Loucy (cell line): ENCODE data around the gene ATP11A.

ENCODE experiments used
- H2AFZ ChIP-seq: fragments of 200-600 bp; sonication (generic); 2 replicates; pipeline ENCODE4 v1.6.0; 2016; ENCODE audit warnings: antibody characterized with exemption, mild to moderate bottlenecking, low read length, moderate library complexity
- H3F3A ChIP-seq: fragments of 200-600 bp; 2 replicates; pipeline ENCODE4 v1.6.0; 2016; ENCODE audit warnings: antibody characterized with exemption, low read depth, mild to moderate bottlenecking
- H3K27me3 ChIP-seq: fragments of 200-600 bp; sonication (generic); 2 replicates; pipeline ENCODE4 v1.6.1; 2014; ENCODE audit warnings: low read length, mild to moderate bottlenecking; ENCODE audit not compliant: insufficient read depth, poor library complexity, severe bottlenecking
- H3K36me3 ChIP-seq: fragments of 200-600 bp; sonication (generic); 2 replicates; pipeline ENCODE4 v1.6.1; 2016; ENCODE audit warnings: low read length; ENCODE audit not compliant: insufficient read depth
- H3K4me1 ChIP-seq: fragments of 200-600 bp; sonication (generic); 2 replicates; pipeline ENCODE4 v1.5.1; 2014; ENCODE audit warnings: low read length, mild to moderate bottlenecking; ENCODE audit not compliant: insufficient read depth, poor library complexity, severe bottlenecking
- H3K4me2 ChIP-seq: fragments of 200-600 bp; sonication (generic); 2 replicates; pipeline ENCODE4 v1.6.0; 2014; ENCODE audit warnings: antibody characterized with exemption, low read length, low read depth, mild to moderate bottlenecking; ENCODE audit not compliant: poor library complexity, severe bottlenecking
- H3K4me3 ChIP-seq: fragments of 200-600 bp; sonication (generic); 2 replicates; pipeline ENCODE4 v1.5.1; 2014; ENCODE audit warnings: low read length, mild to moderate bottlenecking, mixed read lengths; ENCODE audit not compliant: poor library complexity, severe bottlenecking
- H3K79me2 ChIP-seq: fragments of 200-600 bp; sonication (generic); 2 replicates; pipeline ENCODE4 v1.6.1; 2014; ENCODE audit warnings: low read length; ENCODE audit not compliant: insufficient read depth
- H3K9ac ChIP-seq: fragments of 200-600 bp; sonication (generic); 2 replicates; pipeline ENCODE4 v1.6.0; 2014; ENCODE audit warnings: mild to moderate bottlenecking, low read depth, low read length, moderate library complexity; ENCODE audit not compliant: poor library complexity, severe bottlenecking
- H3K9me2 ChIP-seq: fragments of 200-600 bp; sonication (generic); replicated peaks from 2 replicates; pipeline ENCODE4 v1.6.1; 2016; ENCODE audit warnings: low read depth, low read length, mixed read lengths
- H3K9me3 ChIP-seq: fragments of 200-600 bp; sonication (generic); 2 replicates; pipeline ENCODE4 v1.6.1; 2014; ENCODE audit warnings: mild to moderate bottlenecking, antibody characterized with exemption, low read length, low read depth; ENCODE audit not compliant: insufficient read depth
- H4K20me1 ChIP-seq: fragments of 200-600 bp; sonication (generic); 2 replicates; pipeline ENCODE4 v1.6.0; 2014; ENCODE audit warnings: antibody characterized with exemption, low read length, mild to moderate bottlenecking; ENCODE audit not compliant: insufficient read depth, poor library complexity, severe bottlenecking
- EZH2phosphoT487 ChIP-seq: fragments of 200-600 bp; IDR thresholded peaks from 2 replicates; pipeline ENCODE4 v1.6.1; 2018; ENCODE audit warnings: antibody characterized with exemption, mild to moderate bottlenecking, moderate library complexity, borderline replicate concordance
- TF ChIP-seq, protein P1 (sequence below): fragments of 200-600 bp; sonication (generic); conservative IDR thresholded peaks from 2 replicates; pipeline ENCODE4 v1.5.1; 2014; ENCODE audit warnings: mild to moderate bottlenecking, antibody characterized with exemption, low read length

The ATP11A gene

DNA sequence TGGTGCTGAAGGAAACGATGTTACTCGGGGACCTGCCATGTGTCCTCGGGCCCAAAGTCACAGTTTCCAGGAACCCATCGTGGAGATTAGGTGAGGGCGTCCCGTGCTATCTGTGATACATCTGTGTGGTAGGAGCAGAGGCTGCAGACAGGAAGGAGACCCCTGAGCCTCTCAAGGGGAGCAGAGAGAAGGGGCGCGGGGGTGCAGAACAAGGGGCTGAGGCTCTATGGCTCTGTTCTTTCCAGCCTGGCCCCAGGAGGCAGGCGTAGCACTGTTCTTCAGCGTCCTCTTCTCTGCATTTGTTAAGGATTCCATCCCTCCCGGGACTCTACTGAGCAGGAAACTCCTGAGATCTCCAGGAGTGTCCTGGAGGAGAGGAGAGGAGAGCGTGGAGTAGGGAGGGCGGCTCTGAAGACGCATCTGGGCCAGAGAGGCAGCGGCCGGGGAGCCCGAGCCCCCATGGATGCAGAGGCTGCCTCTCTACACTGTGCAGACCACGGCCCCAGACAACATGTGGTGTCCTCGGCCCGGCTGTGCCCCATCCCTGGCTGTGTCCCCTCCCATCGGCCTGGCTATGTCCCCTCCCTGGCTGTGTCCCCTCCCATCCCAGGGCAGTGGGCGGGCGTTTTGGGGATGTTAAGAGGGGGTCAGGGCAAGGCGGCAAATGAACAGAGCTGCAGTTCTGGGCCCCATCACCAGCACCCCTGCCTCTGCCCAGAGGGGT, 118.0 kb downstream of the ATP11A start:
- Histone ChIP-seq H3K36me3 (peaks cover 11% of the 10 kb centered on the region; the same call in 1 of the 2 replicates), H3K4me1 (peaks cover 10% of the 10 kb centered on the region), H3K9me2 (no peaks in the 10 kb centered on the region), H4K20me1 (no peaks in the 10 kb centered on the region), H3K4me3 (no peak overlapping the region), H3K9ac (no peak overlapping the region), H3F3A (no peaks in the 10 kb centered on the region), H2AFZ (no peak overlapping the region), H3K79me2 (no peaks in the 10 kb centered on the region), H3K4me2 (no peak overlapping the region), H3K27me3 (no peaks in the 10 kb centered on the region), H3K9me3 (no peaks in the 10 kb centered on the region)
- TF ChIP-seq EZH2phosphoT487, result no peak
- TF ChIP-seq, protein P1, sequence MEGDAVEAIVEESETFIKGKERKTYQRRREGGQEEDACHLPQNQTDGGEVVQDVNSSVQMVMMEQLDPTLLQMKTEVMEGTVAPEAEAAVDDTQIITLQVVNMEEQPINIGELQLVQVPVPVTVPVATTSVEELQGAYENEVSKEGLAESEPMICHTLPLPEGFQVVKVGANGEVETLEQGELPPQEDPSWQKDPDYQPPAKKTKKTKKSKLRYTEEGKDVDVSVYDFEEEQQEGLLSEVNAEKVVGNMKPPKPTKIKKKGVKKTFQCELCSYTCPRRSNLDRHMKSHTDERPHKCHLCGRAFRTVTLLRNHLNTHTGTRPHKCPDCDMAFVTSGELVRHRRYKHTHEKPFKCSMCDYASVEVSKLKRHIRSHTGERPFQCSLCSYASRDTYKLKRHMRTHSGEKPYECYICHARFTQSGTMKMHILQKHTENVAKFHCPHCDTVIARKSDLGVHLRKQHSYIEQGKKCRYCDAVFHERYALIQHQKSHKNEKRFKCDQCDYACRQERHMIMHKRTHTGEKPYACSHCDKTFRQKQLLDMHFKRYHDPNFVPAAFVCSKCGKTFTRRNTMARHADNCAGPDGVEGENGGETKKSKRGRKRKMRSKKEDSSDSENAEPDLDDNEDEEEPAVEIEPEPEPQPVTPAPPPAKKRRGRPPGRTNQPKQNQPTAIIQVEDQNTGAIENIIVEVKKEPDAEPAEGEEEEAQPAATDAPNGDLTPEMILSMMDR, result no peak

DNA sequence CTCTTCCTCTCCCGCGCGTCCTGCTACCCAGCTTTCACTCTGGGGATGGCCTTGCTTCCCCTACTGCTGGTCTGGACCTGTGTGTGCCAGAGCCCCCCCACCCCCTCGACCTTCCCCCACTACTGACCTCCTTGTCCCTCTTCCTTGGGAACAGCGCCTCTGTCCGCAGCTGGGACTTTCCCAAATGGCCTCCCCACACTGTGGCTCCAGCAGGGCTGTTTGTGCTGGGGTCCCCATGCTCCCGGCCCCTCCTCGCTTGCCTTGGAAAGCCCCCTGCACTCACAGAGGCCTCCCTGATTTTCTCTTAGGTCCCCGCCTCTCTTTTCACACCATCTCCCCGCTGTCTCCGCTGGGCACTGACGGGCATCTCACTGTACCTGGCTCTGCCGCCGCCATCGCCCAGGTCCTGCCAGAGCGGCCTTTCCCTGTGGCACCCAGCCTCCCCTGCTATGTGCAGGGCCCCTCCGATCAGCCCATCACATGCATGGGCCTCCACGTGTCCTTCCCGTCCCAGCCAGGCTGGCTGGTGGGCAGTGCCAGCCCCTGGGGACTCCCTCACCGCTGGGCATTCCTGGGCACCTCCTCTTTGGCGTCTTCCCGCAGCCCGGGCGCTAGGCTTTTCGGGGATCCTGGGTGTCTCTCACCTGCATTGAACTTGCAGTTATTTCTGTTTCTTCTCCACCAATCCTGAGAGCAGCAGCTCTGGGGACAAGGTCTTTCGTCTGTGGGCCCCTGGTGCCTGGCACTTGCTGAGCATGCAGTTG, 118.7 kb downstream of the ATP11A start:
- Histone ChIP-seq H3K9me3 (no peaks in the 10 kb centered on the region; the same call in 1 of the 2 replicates), H4K20me1 (no peaks in the 10 kb centered on the region), H3K9me2 (no peaks in the 10 kb centered on the region), H3K36me3 (peaks cover 14% of the 10 kb centered on the region; the same call in 1 of the 2 replicates), H3F3A (no peaks in the 10 kb centered on the region), H3K4me3 (no peak overlapping the region), H3K4me1 (peaks cover 7% of the 10 kb centered on the region), H2AFZ (no peak overlapping the region), H3K4me2 (no peak overlapping the region), H3K79me2 (no peaks in the 10 kb centered on the region), H3K27me3 (no peaks in the 10 kb centered on the region), H3K9ac (no peak overlapping the region)
- TF ChIP-seq, protein P1, result no peak
- TF ChIP-seq EZH2phosphoT487, result no peak

DNA sequence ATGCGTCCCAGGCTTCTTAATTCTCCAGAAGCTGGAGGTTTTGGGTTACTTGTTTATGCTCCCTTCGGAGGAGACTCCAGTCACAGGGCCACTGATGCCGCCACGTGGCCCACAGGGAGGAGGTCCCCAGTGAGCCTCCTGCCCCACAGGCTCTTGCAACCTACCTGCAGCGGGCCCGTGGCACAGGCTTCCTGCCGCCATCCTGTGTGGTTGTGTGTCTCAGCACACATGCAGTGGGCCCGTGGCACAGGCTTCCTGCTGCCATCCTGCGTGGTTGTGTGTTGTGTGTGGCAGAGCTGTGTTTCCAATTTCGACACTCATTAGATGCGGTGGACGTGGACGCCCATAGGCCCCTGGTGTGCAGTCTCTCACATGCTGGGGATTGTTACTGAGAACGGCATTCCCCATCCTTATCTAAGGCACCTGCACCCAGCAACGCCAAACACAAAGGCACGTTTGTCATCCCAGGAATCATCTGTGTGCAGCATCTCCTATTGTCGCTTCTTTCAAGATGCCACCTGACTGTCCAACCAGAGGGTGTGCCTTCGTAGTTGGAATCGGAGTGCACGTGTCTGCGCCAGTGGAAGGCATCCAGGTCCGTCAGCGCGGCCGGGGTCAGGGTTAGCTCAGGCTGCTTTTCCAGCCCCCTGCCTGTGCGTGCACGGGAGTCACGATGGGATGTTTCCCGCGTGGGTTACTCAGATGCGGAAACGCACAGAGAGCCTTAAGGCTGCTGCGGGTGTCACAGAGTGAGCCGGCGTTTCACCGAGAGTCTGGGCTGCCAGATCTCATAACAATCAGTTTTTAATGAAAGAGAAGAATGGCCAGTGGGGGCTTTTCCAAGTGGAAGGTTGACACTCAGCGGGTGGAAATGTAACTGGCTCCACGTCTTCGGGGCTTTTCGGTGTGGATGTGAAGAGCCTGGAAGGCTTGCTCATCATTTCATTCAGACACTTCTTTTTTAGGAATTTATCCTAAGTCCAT, 119.8 kb downstream of the ATP11A start:
- Histone ChIP-seq H3K9me3 (no peaks in the 10 kb centered on the region; the same call in 1 of the 2 replicates), H2AFZ (no peak overlapping the region), H3K36me3 (peaks cover 15% of the 10 kb centered on the region; the same call in 1 of the 2 replicates), H3K27me3 (no peaks in the 10 kb centered on the region), H3K4me2 (no peak overlapping the region), H3K4me1 (peaks cover 3% of the 10 kb centered on the region), H3K4me3 (no peak overlapping the region), H3F3A (no peaks in the 10 kb centered on the region), H3K9me2 (no peaks in the 10 kb centered on the region), H3K79me2 (no peaks in the 10 kb centered on the region), H3K9ac (no peak overlapping the region), H4K20me1 (no peaks in the 10 kb centered on the region)
- TF ChIP-seq EZH2phosphoT487, result no peak
- TF ChIP-seq, protein P1, result no peak
